Left hindlimb (tissue), 1 donor: ENCODE results near the gene SCCPDH.
"Not testable (repeated sequence)": the region's sequence is repeated elsewhere in the genome, so short reads cannot be mapped to it uniquely, and the experiment has no call there.

Experiments
- DNase-seq: peaks from one replicate; pipeline ENCODE4 v3.0.0-alpha.2; 2018

Gene SCCPDH

DNA sequence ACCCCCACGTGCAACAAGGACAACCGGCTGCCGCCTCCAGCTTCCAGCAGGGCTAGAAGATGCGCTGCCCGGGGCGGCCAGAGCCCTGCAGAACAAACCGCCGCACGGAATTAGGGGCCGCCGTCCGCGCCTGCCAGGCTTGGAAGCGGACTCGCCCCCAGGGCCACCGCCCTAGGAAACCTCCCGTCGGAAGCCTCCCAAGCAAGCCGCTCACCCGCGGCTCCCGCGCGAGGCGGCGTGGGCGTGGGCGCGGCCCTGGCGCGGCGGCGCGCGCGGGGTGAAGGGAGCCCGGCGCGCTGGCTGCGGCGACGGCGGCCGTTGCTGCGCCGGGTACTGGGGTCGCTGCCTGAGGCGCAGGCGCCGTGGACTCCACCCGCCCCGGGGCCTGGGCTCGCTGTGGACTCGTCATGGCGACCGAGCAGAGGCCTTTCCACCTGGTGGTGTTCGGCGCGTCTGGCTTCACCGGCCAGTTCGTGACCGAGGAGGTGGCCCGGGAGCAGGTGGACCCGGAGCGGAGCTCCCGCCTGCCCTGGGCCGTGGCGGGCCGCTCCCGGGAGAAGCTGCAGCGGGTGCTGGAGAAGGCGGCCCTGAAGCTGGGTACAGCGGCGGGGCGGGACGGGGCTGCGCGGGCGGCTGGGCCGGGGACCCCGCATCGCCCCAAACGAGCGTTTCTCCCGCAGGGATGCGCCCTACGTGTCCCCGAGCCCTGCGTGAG, at the start of gene SCCPDH:
Gene SCCPDH (plus strand): TSS at position 394 of the 715 bp plus-strand sequence. CDS start 14 bp downstream, at position 408.
- peak; percentile 88 for DNase-seq

- DNase-seq = no peak
These were observed 46.4 kb upstream of the SCCPDH start for GRCh38 chr1:246677842-246678241.

- DNase-seq = no peak
These were observed 45.1 kb upstream of the SCCPDH start for GRCh38 chr1:246678816-246679793.

DNA sequence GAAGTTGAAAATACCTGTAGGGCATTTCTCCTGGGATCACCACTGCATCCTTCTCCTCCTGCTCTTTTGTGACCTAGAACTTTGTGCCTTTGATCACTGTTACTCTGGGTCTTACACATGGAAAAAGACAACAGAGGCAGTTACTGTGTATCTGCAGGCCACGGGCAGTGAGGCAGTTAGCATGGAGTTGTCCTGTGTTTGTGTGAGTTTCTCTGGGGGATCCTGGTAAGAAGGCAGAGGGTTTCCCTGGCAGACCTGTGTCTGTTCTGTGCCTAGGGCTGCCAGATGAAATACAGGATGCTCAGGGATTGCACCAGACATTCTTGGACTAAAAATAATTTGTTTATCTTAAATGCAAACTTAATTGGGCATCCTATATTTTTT, 44.4 kb upstream of the SCCPDH start:
- DNase-seq = no peak

DNA sequence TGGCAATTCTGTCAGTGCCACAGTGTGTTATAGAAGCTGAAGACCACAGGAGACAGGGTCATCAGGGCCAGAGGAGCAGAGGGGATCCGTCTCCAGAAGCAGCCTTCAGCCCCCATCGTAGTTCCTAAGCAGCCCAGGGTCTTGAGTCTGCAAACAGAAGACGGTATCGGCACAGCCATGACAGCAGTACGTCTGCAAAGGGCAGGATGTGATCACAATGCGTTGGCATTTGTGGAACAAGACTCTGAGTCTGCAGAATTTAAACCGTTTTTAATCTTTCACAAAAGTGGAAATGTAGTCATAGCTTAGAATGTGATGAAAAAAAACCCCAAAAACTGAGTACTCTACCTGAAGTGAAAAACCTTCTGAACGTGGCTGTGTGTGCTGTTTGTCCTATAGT, 44.0 kb upstream of the SCCPDH start:
- DNase-seq = no peak

DNA sequence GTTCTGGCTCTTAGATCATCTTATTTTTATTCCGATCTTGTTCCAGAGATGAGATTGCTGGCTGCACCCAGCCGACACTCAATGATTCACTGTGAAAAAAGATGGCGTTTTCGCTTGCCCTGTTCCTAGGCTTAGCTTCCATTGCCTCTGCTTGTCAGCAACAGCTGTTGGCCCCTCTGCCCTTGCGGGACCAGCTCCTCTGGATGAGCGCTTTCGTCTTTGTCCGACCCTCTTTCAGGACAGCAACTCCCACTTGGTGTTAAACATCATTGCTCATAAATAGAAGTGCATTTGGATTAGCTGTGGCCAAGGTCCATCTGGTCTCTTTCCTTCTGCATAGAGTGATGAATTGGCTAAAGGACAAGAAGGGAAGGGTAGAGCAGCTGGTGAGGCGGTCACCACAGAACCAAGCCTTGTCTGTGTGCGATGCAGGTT, 43.5 kb upstream of the SCCPDH start:
- DNase-seq = no peak

GRCh38 chr1:246681900-246682895, 42.0 kb upstream of the SCCPDH start:
- peak; percentile 55 for DNase-seq

DNA sequence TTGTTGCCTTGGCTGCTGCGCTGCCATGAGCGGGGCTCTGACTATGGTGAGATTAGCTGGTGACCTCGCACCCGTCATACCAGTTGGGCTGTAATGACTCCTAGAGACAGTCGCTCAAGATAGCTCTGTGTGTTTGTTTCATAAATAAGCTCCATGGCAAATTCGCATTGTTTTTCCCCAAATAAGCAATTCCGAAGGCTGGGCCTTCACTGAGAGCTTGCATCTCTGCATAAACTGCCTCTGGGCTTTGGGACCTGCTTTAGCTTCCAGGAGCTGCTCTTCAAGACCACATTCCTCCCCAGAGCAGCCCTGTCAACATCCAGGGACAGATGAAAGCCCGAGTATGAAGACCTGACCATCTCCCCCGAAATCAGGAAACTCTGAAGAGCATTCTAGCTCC, 40.7 kb upstream of the SCCPDH start:
- DNase-seq = no peak

DNA sequence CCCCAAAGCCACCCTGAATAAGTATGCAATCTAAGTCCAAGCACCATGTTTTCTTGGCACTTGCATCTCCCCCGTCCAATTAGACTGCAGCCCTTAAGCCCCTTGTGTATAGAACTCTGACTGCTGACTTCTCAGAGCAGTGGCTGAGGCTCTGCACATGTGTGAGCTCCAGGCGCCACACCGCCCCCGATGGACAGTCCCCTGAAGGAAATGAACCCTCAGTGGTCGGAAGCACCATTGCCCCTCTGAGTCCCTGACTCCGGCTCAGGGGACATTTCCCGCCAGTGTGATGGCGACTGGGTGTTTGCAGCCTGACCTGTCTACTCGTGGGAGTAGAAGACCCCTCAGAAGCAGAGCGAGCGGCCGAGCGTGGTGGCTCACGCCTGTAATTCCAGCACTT, 37.2 kb upstream of the SCCPDH start:
- DNase-seq = no peak

- DNase-seq = peak; percentile 54
These were observed 34.7 kb upstream of the SCCPDH start for GRCh38 chr1:246689409-246690008.

- DNase-seq = no peak
These were observed 34.1 kb upstream of the SCCPDH start for GRCh38 chr1:246690100-246690499.

DNA sequence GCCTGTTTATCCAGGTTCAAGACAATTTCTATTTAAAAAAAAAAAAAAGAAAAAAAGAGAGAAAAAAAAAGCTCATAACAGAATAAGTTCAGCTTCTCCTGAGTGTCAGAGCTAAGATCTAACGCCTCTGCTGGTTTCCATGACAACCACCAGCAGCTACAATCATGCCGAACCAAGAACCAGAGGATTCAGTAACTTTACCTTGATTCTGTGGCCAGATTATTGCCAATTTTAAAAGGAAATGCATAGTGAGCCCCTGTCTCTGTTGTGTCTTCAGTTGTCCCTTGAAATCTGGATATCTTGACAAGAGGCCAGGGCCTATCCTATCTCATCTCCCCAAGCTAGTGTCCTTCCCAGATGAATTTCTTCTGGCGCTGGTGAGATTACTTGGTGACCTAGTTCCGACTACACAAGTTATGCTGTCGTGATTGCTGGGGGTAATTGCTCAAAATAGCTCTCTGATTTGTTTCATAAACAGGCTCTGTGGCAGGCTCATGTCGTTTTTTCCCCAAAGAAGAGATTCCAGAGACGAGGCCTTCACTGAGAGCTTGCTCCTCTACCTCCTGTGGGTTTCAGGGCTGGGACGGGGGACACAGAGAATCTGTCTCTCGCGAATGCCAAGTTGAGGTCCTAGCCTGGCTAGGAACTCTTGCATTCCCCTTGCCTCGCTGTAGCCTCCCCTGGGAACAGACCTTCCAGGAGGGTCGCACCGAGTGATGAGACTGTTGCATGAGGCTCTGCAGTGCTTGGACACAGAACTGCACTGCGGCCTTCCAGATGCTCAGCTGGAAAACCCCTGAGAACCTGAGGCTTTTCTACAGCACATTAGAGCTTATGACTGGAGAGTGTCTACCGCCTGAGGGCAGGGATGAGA, 32.4 kb upstream of the SCCPDH start:
- no peak for DNase-seq

DNA sequence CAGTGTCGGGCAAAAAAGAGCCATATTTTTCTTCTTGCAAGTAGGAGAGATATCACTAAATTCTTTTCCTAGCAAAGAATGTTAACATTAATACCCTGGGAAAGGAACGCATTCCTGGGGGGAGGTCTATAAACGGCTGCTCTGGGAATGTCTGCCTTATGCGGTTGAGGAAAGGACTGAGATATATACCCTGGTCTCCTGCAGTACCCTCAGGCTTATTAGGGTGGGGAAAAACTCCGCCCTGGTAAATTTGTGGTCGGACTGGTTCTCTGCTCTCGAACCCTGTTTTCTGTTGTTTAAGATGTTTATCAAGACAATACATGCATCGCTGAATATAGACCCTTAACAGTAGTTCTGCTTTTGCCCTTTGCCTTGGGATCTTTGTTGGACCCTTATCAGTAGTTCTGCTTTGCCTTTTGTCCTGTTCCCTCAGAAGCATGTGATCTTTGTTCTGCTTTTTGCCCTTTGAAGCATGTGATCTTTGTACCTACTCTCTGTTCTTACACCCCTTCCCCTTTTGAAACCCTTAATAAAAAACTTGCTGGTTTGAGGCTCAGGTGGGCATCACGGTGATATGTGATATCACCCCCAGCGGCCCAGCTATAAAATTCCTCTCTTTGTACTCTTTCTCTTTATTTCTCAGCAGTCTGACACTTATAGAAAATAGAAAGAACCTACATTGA, 29.9 kb upstream of the SCCPDH start:
- DNase-seq = not testable (repeated sequence)

- DNase-seq = no peak
These were observed 29.1 kb upstream of the SCCPDH start for GRCh38 chr1:246695136-246695535.

GRCh38 chr1:246695666-246696065, 28.5 kb upstream of the SCCPDH start:
- DNase-seq = no peak

- no peak for DNase-seq
These were observed 25.6 kb upstream of the SCCPDH start for GRCh38 chr1:246698466-246699094.

DNA sequence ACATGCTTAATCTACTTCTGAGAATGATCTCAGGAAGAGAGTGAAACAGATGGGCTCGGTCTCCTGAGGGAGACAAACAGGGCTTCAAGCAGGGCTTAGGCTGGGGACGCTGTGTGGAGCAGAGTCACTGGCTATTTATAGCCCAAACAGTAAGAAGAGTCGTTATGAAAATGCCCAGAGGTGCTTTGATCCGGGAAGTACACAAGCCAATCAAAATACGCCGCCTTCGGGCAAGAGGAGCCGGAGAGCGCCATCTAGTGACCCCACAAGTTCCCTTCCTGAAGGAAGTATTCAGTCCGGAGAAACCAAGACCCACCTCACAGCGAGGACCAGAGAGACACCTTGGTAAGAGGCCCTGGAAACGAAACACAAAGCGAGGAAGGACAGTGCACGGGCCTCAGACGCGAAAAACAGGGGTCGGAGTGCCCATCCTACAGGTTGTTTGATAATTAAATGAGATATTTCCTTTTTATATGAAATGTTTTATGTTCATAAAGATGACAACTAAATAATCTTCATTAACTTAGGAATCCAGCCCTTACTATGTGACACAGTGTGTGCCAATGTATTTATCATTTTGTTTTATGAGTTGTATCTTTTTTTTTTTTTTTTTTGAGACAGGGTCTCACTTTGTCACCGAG, 25.0 kb upstream of the SCCPDH start:
- peak; percentile 88 for DNase-seq

GRCh38 chr1:246703581-246703980, 20.6 kb upstream of the SCCPDH start:
- DNase-seq = peak; percentile 37

DNA sequence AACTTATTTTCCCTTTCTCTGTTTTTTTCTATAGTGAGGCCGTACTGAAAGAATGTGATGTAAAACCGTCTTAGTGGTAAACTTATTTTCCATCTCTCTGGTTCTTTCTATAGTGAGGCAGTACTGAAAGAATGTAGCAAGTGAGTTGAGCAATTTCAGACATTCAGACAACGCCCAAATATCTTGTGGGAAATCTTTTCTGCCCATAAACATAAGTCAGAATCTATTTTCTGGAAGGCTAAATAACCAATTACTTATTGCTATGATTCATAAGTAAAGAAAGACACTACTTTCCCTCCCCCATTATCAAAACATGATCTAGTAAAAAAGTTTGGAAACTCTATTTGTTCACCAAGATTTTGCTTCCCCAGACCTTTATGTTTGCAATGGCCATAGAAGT, 18.8 kb upstream of the SCCPDH start:
- DNase-seq = no peak
